Activated gamma-delta T cell treated with anti-CD3 and anti-CD28 coated beads, Interleukin-2, amount 50 U/mL, for 16 hours (primary cell): ENCODE data around the gene SCUBE1.
A peak's percentile ranks its signal among the peaks of the same experiment; 100 is the strongest.

Experiments
- DNase-seq: peaks from one replicate; pipeline ENCODE4 v3.0.0-alpha.2; 2020; ENCODE audit warnings: low read depth

Gene SCUBE1

GRCh38 chr22:43155789-43156188 is 187.4 kb downstream of the SCUBE1 start:
- DNase-seq: no peak

GRCh38 chr22:43154887-43155536 is 188.2 kb downstream of the SCUBE1 start:
- no peak for DNase-seq

GRCh38 chr22:43153899-43154298 is 189.3 kb downstream of the SCUBE1 start:
- DNase-seq: no peak

- peak; percentile 43 for DNase-seq
Measured at GRCh38 chr22:43152357-43153071, 190.7 kb downstream of the SCUBE1 start.

- no peak for DNase-seq
Measured at GRCh38 chr22:43152003-43152356, 191.2 kb downstream of the SCUBE1 start.

GRCh38 chr22:43151251-43152002 is 191.7 kb downstream of the SCUBE1 start, which contains the start of gene TSPO:
TSPO (plus strand) TSS chr22:43151559; CDS start chr22:43159239, 7,680 bp downstream.
- peak; percentile 35 for DNase-seq

- no peak for DNase-seq
Measured at GRCh38 chr22:43150731-43151206, 192.4 kb downstream of the SCUBE1 start.

GRCh38 chr22:43148581-43148980 is 194.6 kb downstream of the SCUBE1 start:
- DNase-seq: no peak

GRCh38 chr22:43147821-43148220 is 195.4 kb downstream of the SCUBE1 start:
- DNase-seq: no peak
